HG03097 (cell line): ENCODE measurements around the gene ENAH.
"Not testable (repeated sequence)": the region's sequence is repeated elsewhere in the genome, so short reads cannot be mapped to it uniquely, and the experiment has no call there.

Experiments used
- ATAC-seq: cut with Tn5 transposase; IDR thresholded peaks from one replicate; pipeline ENCODE4 v1.9.1; 2021; ENCODE audit not compliant: unreplicated experiment, low FRiP score

ENAH gene

GRCh38 chr1:225651376-225651871 is 1.5 kb downstream of the ENAH start:
- no peak for ATAC-seq

- no peak for ATAC-seq
Observed at GRCh38 chr1:225650179-225650578, 2.7 kb downstream of the ENAH start.

GRCh38 chr1:225645194-225645895 is 7.6 kb downstream of the ENAH start:
- no peak for ATAC-seq

GRCh38 chr1:225644666-225645065 is 8.3 kb downstream of the ENAH start:
- ATAC-seq, result no peak

GRCh38 chr1:225642177-225642576 is 10.7 kb downstream of the ENAH start:
- ATAC-seq, result no peak

GRCh38 chr1:225638853-225639252 is 14.1 kb downstream of the ENAH start:
- no peak for ATAC-seq

- no peak for ATAC-seq
Observed at GRCh38 chr1:225637651-225638199, 15.2 kb downstream of the ENAH start.

GRCh38 chr1:225636992-225637391 is 15.9 kb downstream of the ENAH start:
- ATAC-seq, result not testable (repeated sequence)

- ATAC-seq, result no peak
Observed at GRCh38 chr1:225635649-225636048, 17.3 kb downstream of the ENAH start.

GRCh38 chr1:225632836-225633235 is 20.1 kb downstream of the ENAH start:
- not testable (repeated sequence) for ATAC-seq

GRCh38 chr1:225631021-225631663 is 21.8 kb downstream of the ENAH start:
- no peak for ATAC-seq

GRCh38 chr1:225629483-225629882 is 23.4 kb downstream of the ENAH start:
- ATAC-seq, result no peak

- ATAC-seq, result not testable (repeated sequence)
Observed at GRCh38 chr1:225628794-225629193, 24.1 kb downstream of the ENAH start.

- ATAC-seq, result no peak
Observed at GRCh38 chr1:225627304-225627947, 25.5 kb downstream of the ENAH start.

GRCh38 chr1:225626698-225627097 is 26.2 kb downstream of the ENAH start:
- no peak for ATAC-seq

- ATAC-seq, result no peak
Observed at GRCh38 chr1:225617956-225618355, 35.0 kb downstream of the ENAH start.

- ATAC-seq, result no peak
Observed at GRCh38 chr1:225617479-225617878, 35.4 kb downstream of the ENAH start.

GRCh38 chr1:225615403-225615790 is 37.5 kb downstream of the ENAH start:
- ATAC-seq, result not testable (repeated sequence)

GRCh38 chr1:225613006-225613405 is 39.9 kb downstream of the ENAH start:
- ATAC-seq, result no peak

- no peak for ATAC-seq
Observed at GRCh38 chr1:225612287-225612686, 40.6 kb downstream of the ENAH start.

GRCh38 chr1:225611537-225612223 is 41.2 kb downstream of the ENAH start:
- ATAC-seq, result no peak
